Psoas muscle (tissue), 8 donors: ENCODE measurements around the gene MRTFB. TPM values are rescaled to one million over a fixed set of nuclear protein-coding genes. Genes with fewer than 3 reads are reported as not detected.

Source experiments
- ATAC-seq, 4 donors: fragments of 200-7000 bp; cut with Tn5 transposase; one replicate each; pipeline ENCODE4 v1.9.1; 2020; ENCODE audit warnings: moderate library complexity in 3 of 4, mild to moderate bottlenecking in 2 of 4
- DNase-seq, 2 donors: peaks; one replicate each; pipeline ENCODE4 v3.0.0-alpha.2; 2020
- H3K27ac ChIP-seq: fragments of 200-600 bp; one replicate; pipeline ENCODE4 v1.8.0; 2022
- H3K27me3 ChIP-seq, 3 donors: fragments of 200-600 bp in 1 of 3; one replicate each; pipeline versions ENCODE4 v1.6.1 to v1.8.0; 2013 to 2022; ENCODE audit warnings: low read length in 2 of 3, mild to moderate bottlenecking in 2 of 3, moderate library complexity in 1 of 3; ENCODE audit not compliant: insufficient read depth in 3 of 3
- H3K36me3 ChIP-seq, 2 donors: fragments of 200-600 bp in 1 of 2; one replicate each; pipeline versions ENCODE4 v1.6.1 to v1.8.0; 2013 to 2022; ENCODE audit warnings: low read depth in 1 of 2, mild to moderate bottlenecking in 1 of 2, moderate library complexity in 1 of 2; ENCODE audit not compliant: insufficient read depth in 1 of 2
- H3K4me1 ChIP-seq: fragments of 200-600 bp; one replicate; pipeline ENCODE4 v1.8.0; 2022
- H3K4me3 ChIP-seq: fragments of 200-600 bp; one replicate; pipeline ENCODE4 v1.8.0; 2022; ENCODE audit warnings: mild to moderate bottlenecking
- H3K9me3 ChIP-seq: fragments of 200-600 bp; one replicate; pipeline ENCODE4 v1.8.0; 2022
- WGBS, 3 donors: extraction: QIAGEN DNeasy Blood & Tissue Kit; methylation state at CpG; one replicate each; pipeline versions ENCODE4 v1.1.6 to v1.1.7; 2013; 5-methylcytosine and 5-hydroxymethylcytosine counted together
- intact Hi-C, 2 donors: fragments of 100-400 bp; cut with DNase I; formaldehyde crosslinking; loops; one replicate each; pipeline versions ENCODE4 v1.11.0 to v1.14.2; 2022
- polyA plus RNA-seq, 3 donors: library from polyadenylated mRNA; stranded (reverse); fragments of 200-250 nt; gene quantifications; one replicate each; pipeline ENCODE4 v1.2.3, GENCODE V29; 2013
- total RNA-seq, 4 donors: library from RNA; stranded (reverse); fragmentation: NEBNext Ultra II Directional in 2 of 4; extraction: Animal tissue kit (Norgen Biotek cat#: 25700) in 2 of 4; gene quantifications; one replicate each; pipeline versions ENCODE4 v1.2.1 to v1.2.4, GENCODE V29; 2021 to 2023
- TF ChIP-seq, protein P1 (sequence below): fragments of 200-600 bp; IDR thresholded peaks from one replicate; pipeline ENCODE4 v1.8.0; 2022; ENCODE audit warnings: antibody characterized with exemption
- donor health status: healthy with polysubstance abuse.
- donor health status: DM: no; HTN: no; CAD: no; lungs with moderate emphysema.
- donor health status: Bipolar disorder and iron deficiency.
- donor health status: healthy.
- donor health status: DM: yes; HTN: yes; CAD: no.
- donor health status: DM: no; HTN: no; CAD: no.
- donor health status: DM: no; HTN: no; CAD: no.
- donor health status: DM: yes; HTN: yes; CAD: no.

Gene MRTFB
- total and polyA plus RNA-seq, 7 donors = 2.7 to 26.3 (median 14.1) TPM

- Histone ChIP-seq H3K36me3 (no peaks in the 10 kb centered on the region), H3K27me3 (no peaks in the 10 kb centered on the region), H3K4me1 (peaks cover under 1% of the 10 kb centered on the region), H3K9me3 (no peaks in the 10 kb centered on the region), H3K4me3 (no peak overlapping the region), H3K27ac (no peak overlapping the region)
- intact Hi-C loops = no loop called here
- 95 to 100% (median 97%) methylated on average over 4 of the region's 4 CpGs for WGBS, 3 donors
- no peak for DNase-seq
- no peak for ATAC-seq
- TF ChIP-seq, protein P1, sequence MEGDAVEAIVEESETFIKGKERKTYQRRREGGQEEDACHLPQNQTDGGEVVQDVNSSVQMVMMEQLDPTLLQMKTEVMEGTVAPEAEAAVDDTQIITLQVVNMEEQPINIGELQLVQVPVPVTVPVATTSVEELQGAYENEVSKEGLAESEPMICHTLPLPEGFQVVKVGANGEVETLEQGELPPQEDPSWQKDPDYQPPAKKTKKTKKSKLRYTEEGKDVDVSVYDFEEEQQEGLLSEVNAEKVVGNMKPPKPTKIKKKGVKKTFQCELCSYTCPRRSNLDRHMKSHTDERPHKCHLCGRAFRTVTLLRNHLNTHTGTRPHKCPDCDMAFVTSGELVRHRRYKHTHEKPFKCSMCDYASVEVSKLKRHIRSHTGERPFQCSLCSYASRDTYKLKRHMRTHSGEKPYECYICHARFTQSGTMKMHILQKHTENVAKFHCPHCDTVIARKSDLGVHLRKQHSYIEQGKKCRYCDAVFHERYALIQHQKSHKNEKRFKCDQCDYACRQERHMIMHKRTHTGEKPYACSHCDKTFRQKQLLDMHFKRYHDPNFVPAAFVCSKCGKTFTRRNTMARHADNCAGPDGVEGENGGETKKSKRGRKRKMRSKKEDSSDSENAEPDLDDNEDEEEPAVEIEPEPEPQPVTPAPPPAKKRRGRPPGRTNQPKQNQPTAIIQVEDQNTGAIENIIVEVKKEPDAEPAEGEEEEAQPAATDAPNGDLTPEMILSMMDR = no peak
Measured at GRCh38 chr16:14177704-14178103, 106.6 kb downstream of the MRTFB start.

- DNase-seq (no peak), ATAC-seq (no peak)
- intact Hi-C loops = no loop called here
- Histone ChIP-seq H3K4me3 (no peak overlapping the region), H3K4me1 (no peaks in the 10 kb centered on the region), H3K27me3 (no peaks in the 10 kb centered on the region), H3K9me3 (no peaks in the 10 kb centered on the region), H3K27ac (no peak overlapping the region), H3K36me3 (no peaks in the 10 kb centered on the region)
- 97 to 100% (median 100%) methylated on average over 1 of the region's 1 CpG for WGBS, 3 donors
- TF ChIP-seq, protein P1 = no peak
Measured at GRCh38 chr16:14179116-14179515, 108.0 kb downstream of the MRTFB start.

DNA sequence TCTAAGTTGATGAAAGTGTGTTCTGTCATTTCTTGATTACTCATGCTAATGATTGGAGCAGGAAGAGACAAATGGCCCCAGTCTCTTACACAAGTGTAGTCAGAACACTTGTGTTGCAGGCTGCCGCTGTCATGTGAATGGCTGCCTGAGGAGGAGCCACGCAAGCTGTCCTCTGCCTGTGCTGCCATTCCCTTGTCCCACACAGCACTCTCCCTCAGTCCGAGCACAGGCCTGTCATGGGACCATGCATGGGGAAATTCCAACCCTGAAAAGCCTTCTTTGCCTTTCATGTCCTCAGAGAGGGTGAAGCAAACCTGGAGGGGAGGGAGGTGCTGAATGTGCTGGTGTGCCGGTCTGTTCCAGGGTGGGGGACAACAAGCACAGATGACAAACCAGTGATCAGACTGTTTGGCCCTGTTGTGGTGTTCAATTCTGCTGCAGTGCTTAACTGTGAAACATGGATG, 109.4 kb downstream of the MRTFB start:
- intact Hi-C loops = loop anchor here in 1 of 2 donors (10.0 kb wide), 1 partner anchor 106 kb away; the partner anchor contains the start of gene MRTFB
- Histone ChIP-seq H3K27ac (no peak overlapping the region), H3K4me3 (no peak overlapping the region), H3K36me3 (no peaks in the 10 kb centered on the region), H3K27me3 (no peaks in the 10 kb centered on the region), H3K4me1 (peaks cover 7% of the 10 kb centered on the region), H3K9me3 (no peaks in the 10 kb centered on the region)
- WGBS, 3 donors = 75 to 98% (median 92%) methylated on average over 4 of the region's 4 CpGs
- DNase-seq = no peak
- ATAC-seq = peak in 3 of 4 donors; percentile 35 to 49 (median 47)
- TF ChIP-seq, protein P1 = no peak

GRCh38 chr16:14181371-14182050, 110.4 kb downstream of the MRTFB start:
- H3K27ac ChIP-seq = no peak overlapping the region
- no peak for ATAC-seq
- no peaks in the 10 kb centered on the region for H3K9me3 ChIP-seq
- H3K27me3 ChIP-seq = no peaks in the 10 kb centered on the region
- peaks cover 11% of the 10 kb centered on the region for H3K4me1 ChIP-seq
- no peak overlapping the region for H3K4me3 ChIP-seq
- TF ChIP-seq, protein P1 = no peak
- no peak for DNase-seq
- WGBS, 3 donors = 79 to 90% (median 83%) methylated on average over 2 of the region's 2 CpGs
- intact Hi-C loops = loop anchor here in 1 of 2 donors (10.0 kb wide), 1 partner anchor 107 kb away; the partner anchor contains the start of gene MRTFB
- no peaks in the 10 kb centered on the region for H3K36me3 ChIP-seq
